Fibroblast of lung (primary cell): ENCODE results near the gene GRXCR2.
"Not testable (repeated sequence)": the region's sequence is repeated elsewhere in the genome, so short reads cannot be mapped to it uniquely, and the experiment has no call there.

Source experiments
- EZH2 ChIP-seq: IDR thresholded peaks from 2 replicates; pipeline ENCODE4 v1.5.1; 2012; ENCODE audit warnings: low read length, control low read depth, mild to moderate bottlenecking; ENCODE audit errors: missing control alignments
- TF ChIP-seq, protein P1 (sequence below), 2 donors: IDR thresholded peaks in 1 of 2; conservative IDR thresholded peaks in 1 of 2; 1 replicate in 1 of 2; 2 replicates in 1 of 2; pipeline ENCODE4 v1.5.1; 2011 to 2012; ENCODE audit warnings: low read length in 2 of 2, control low read depth in 1 of 2, inconsistent platforms in 1 of 2, low read depth in 1 of 2, mild to moderate bottlenecking in 1 of 2

DNA sequence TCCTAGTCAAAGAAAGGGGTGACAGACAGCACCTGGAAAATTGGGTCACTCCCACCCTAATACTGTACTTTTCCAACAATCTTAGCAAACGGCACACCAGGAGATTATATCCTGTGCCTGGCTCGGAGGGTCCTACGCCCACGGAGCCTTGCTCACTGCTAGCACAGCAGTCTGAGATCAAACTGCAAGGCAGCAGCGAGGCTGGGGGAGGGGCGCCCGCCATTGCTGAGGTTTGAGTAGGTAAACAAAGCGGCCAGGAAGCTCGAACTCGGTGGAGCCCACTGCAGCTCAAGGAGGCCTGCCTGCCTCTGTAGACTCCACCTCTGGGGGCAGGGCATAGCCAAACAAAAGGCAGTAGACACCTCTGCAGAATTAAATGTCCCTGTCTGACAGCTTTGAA, 18.6 kb upstream of the GRXCR2 start:
- TF ChIP-seq, protein P1, sequence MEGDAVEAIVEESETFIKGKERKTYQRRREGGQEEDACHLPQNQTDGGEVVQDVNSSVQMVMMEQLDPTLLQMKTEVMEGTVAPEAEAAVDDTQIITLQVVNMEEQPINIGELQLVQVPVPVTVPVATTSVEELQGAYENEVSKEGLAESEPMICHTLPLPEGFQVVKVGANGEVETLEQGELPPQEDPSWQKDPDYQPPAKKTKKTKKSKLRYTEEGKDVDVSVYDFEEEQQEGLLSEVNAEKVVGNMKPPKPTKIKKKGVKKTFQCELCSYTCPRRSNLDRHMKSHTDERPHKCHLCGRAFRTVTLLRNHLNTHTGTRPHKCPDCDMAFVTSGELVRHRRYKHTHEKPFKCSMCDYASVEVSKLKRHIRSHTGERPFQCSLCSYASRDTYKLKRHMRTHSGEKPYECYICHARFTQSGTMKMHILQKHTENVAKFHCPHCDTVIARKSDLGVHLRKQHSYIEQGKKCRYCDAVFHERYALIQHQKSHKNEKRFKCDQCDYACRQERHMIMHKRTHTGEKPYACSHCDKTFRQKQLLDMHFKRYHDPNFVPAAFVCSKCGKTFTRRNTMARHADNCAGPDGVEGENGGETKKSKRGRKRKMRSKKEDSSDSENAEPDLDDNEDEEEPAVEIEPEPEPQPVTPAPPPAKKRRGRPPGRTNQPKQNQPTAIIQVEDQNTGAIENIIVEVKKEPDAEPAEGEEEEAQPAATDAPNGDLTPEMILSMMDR (conservative IDR thresholded peaks at IDR 0.05 in 1 of 2, IDR thresholded peaks at IDR 0.05 in 1 of 2; ENCODE audit: low read depth in 1 of 2, low read length in 2 of 2), result not testable (repeated sequence)
- not testable (repeated sequence) for TF ChIP-seq EZH2
